IMR-90 (cell line): ENCODE measurements around the gene KTN1. TPM values are rescaled to one million over a fixed set of nuclear protein-coding genes. Genes with fewer than 3 reads are reported as not detected.
A peak's percentile ranks its signal among the peaks of the same experiment; 100 is the strongest.

Experiments
- ATAC-seq: fragments of 200-7000 bp; cut with Tn5 transposase; 2 replicates; pipeline ENCODE4 v1.9.1; 2020; ENCODE audit warnings: low read depth, mild to moderate bottlenecking, moderate library complexity
- BruUV-seq: library from RNA; stranded (reverse); fragments of 400-500 nt; replicated peaks from 2 replicates; lab custom pipeline; 2021; lab: Mats Ljungman, UMichigan
- CTCF ChIA-PET: fragments of 300-600 bp; formaldehyde crosslinking; extraction: SDS; loops from one replicate; lab custom pipeline; 2021; ENCODE audit warnings: antibody characterized with exemption; lab: Yijun Ruan, JAX
- POLR2A ChIA-PET: fragments of 300-600 bp; sonication (Branson Sonifier 250); formaldehyde crosslinking; loops from one replicate; lab custom pipeline; 2022; ENCODE audit warnings: antibody characterized with exemption; ENCODE audit not compliant: unreplicated experiment; lab: Charles Lee
- DNase-seq: peaks from one replicate; pipeline ENCODE4 v3.0.0; 2013
- H2AFZ ChIP-seq: replicated peaks from 2 replicates; pipeline ENCODE3; 2013; ENCODE audit warnings: low read length, mild to moderate bottlenecking; ENCODE audit not compliant: poor library complexity
- H2AK5ac ChIP-seq: 2 replicates; pipeline ENCODE4 v1.6.1; 2013; ENCODE audit warnings: low read depth, low read length, inconsistent platforms
- H2AK9ac ChIP-seq: replicated peaks from 2 replicates; pipeline ENCODE3; 2013; ENCODE audit warnings: mild to moderate bottlenecking, low read depth, low read length, moderate library complexity; ENCODE audit not compliant: poor library complexity
- H2BK120ac ChIP-seq: 2 replicates; pipeline ENCODE4 v1.6.1; 2013; ENCODE audit warnings: low read depth, low read length, inconsistent platforms
- H2BK15ac ChIP-seq: 3 replicates; pipeline ENCODE4 v1.6.1; 2013; ENCODE audit warnings: low read depth, low read length, inconsistent platforms
- H2BK20ac ChIP-seq: 2 replicates; pipeline ENCODE4 v1.6.1; 2013; ENCODE audit warnings: low read depth, mild to moderate bottlenecking, inconsistent platforms, low read length, moderate library complexity
- H2BK5ac ChIP-seq: 2 replicates; pipeline ENCODE4 v1.6.1; 2013; ENCODE audit warnings: mild to moderate bottlenecking, low read depth, low read length, inconsistent platforms; ENCODE audit not compliant: poor library complexity, severe bottlenecking
- H3K14ac ChIP-seq: replicated peaks from 2 replicates; pipeline ENCODE4 v1.6.1; 2013; ENCODE audit warnings: low read depth, low read length, inconsistent platforms
- H3K18ac ChIP-seq: 2 replicates; pipeline ENCODE4 v1.6.1; 2013; ENCODE audit warnings: low read depth, low read length, control low read depth
- H3K23ac ChIP-seq: 2 replicates; pipeline ENCODE4 v1.6.1; 2013; ENCODE audit warnings: low read depth, low read length, inconsistent platforms
- H3K27ac ChIP-seq: 2 replicates; pipeline ENCODE4 v1.5.1; 2013; ENCODE audit warnings: mild to moderate bottlenecking, control low read depth, low read length; ENCODE audit not compliant: insufficient read depth
- H3K27me3 ChIP-seq: 2 replicates; pipeline ENCODE4 v1.6.1; 2013; ENCODE audit warnings: low read length; ENCODE audit not compliant: control insufficient read depth, insufficient read depth
- H3K36me3 ChIP-seq: 2 replicates; pipeline ENCODE4 v1.6.1; 2013; ENCODE audit warnings: low read length, mixed read lengths; ENCODE audit not compliant: control insufficient read depth, insufficient read depth
- H3K4ac ChIP-seq: 2 replicates; pipeline ENCODE4 v1.6.1; 2013; ENCODE audit warnings: low read depth, low read length, inconsistent platforms
- H3K4me1 ChIP-seq: 2 replicates; pipeline ENCODE4 v1.6.1; 2013; ENCODE audit warnings: low read length, mixed read lengths; ENCODE audit not compliant: control insufficient read depth, insufficient read depth
- H3K4me2 ChIP-seq: 2 replicates; pipeline ENCODE4 v1.6.1; 2013; ENCODE audit warnings: low read depth, mild to moderate bottlenecking, control low read depth, low read length, moderate library complexity
- H3K4me3 ChIP-seq: 2 replicates; pipeline ENCODE4 v1.5.1; 2013; ENCODE audit warnings: low read depth, mild to moderate bottlenecking, control low read depth, low read length, moderate library complexity; ENCODE audit not compliant: insufficient read depth
- H3K56ac ChIP-seq: 2 replicates; pipeline ENCODE4 v1.6.1; 2013; ENCODE audit warnings: low read length, inconsistent platforms; ENCODE audit not compliant: insufficient read depth; ENCODE audit errors: extremely low read depth
- H3K79me1 ChIP-seq, 2 experiments: 2 replicates each; pipeline ENCODE4 v1.6.1; 2013; ENCODE audit warnings: low read length in 2 of 2, inconsistent platforms in 1 of 2, low read depth in 1 of 2
- H3K9ac ChIP-seq: 2 replicates; pipeline ENCODE4 v1.6.1; 2013; ENCODE audit warnings: low read depth, low read length, control low read depth
- H3K9me1 ChIP-seq: 2 replicates; pipeline ENCODE4 v1.6.1; 2013; ENCODE audit warnings: low read length, inconsistent platforms; ENCODE audit not compliant: insufficient read depth
- H3K9me3 ChIP-seq: 2 replicates; pipeline ENCODE4 v1.6.1; 2013; ENCODE audit warnings: low read length; ENCODE audit not compliant: control insufficient read depth, insufficient read depth
- H4K20me1 ChIP-seq: 2 replicates; pipeline ENCODE4 v1.6.1; 2013; ENCODE audit warnings: low read length, inconsistent platforms; ENCODE audit not compliant: insufficient read depth
- H4K5ac ChIP-seq: 2 replicates; pipeline ENCODE4 v1.6.1; 2013; ENCODE audit warnings: mild to moderate bottlenecking, low read depth, low read length, control low read depth
- H4K8ac ChIP-seq, 2 experiments: 2 replicates each; pipeline ENCODE4 v1.6.1; 2013; ENCODE audit warnings: low read depth in 2 of 2, low read length in 2 of 2, control low read depth in 1 of 2, inconsistent platforms in 1 of 2
- H4K91ac ChIP-seq: 2 replicates; pipeline ENCODE4 v1.6.1; 2013; ENCODE audit warnings: low read depth, low read length, inconsistent platforms; ENCODE audit not compliant: insufficient read depth
- MAFK ChIP-seq: IDR thresholded peaks from 2 replicates; pipeline ENCODE4 v1.6.1; 2012; ENCODE audit warnings: low read depth, low read length, improper control_type of control experiment
- MAZ ChIP-seq: IDR thresholded peaks from 2 replicates; pipeline ENCODE4 v1.6.1; 2012; ENCODE audit warnings: low read depth, mild to moderate bottlenecking, low read length, improper control_type of control experiment, moderate library complexity, borderline replicate concordance
- RAD21 ChIP-seq: IDR thresholded peaks from 2 replicates; pipeline ENCODE4 v1.6.1; 2012; ENCODE audit warnings: low read length, improper control_type of control experiment
- RCOR1 ChIP-seq: IDR thresholded peaks from 2 replicates; pipeline ENCODE4 v1.6.1; 2012; ENCODE audit warnings: mild to moderate bottlenecking, low read length, improper control_type of control experiment; ENCODE audit not compliant: insufficient replicate concordance
- SMC3 ChIP-seq: fragments of 150-350 bp; IDR thresholded peaks from 2 replicates; pipeline ENCODE4 v1.6.1; 2016; ENCODE audit warnings: low read depth, mild to moderate bottlenecking, antibody characterized with exemption, low read length, moderate library complexity
- USF2 ChIP-seq: fragments of 150-350 bp; IDR thresholded peaks from 2 replicates; pipeline ENCODE4 v1.6.1; 2017; ENCODE audit warnings: mild to moderate bottlenecking, antibody characterized with exemption, low read length, low read depth
- WGBS, 2 experiments: methylation state at CpG; one replicate each; pipeline versions ENCODE4 v1.1.5 to v1.1.7; 2013; ENCODE audit warnings: missing lambda C conversion rate in 2 of 2; ENCODE audit not compliant: insufficient read length in 1 of 2; ENCODE audit errors: extremely low coverage in 2 of 2; 5-methylcytosine and 5-hydroxymethylcytosine counted together
- dilution Hi-C: fragments of 300-500 bp; cut with HindIII; formaldehyde crosslinking; loops from one replicate; pipeline ENCODE4 v1.14.3; 2018; ENCODE audit warnings: low sequenced_read_pairs; ENCODE audit not compliant: unreplicated experiment
- in situ Hi-C: fragments of 300-500 bp; cut with MboI; formaldehyde crosslinking; loops from 3 replicates; pipeline ENCODE4 v1.14.3; 2019; ENCODE audit warnings: low sequenced_read_pairs, inconsistent platforms, mixed read lengths
- intact Hi-C: fragments of 100-400 bp; cut with micrococcal nuclease; formaldehyde crosslinking; loops from 2 replicates; pipeline ENCODE4 v1.10.0; 2022
- polyA plus RNA-seq, 3 experiments: library from polyadenylated mRNA; depleted of rRNA; stranded (reverse); fragments of >200 nt; gene quantifications; 2 replicates each; pipeline ENCODE4 v1.2.3, GENCODE V29; 2012; ENCODE audit warnings: low replicate concordance in 1 of 3
- total RNA-seq: library from RNA; depleted of rRNA; stranded (reverse); fragments of >200 nt; gene quantifications from 2 replicates; pipeline ENCODE4 v1.2.3, GENCODE V29; 2012

The KTN1 gene
- total and polyA plus RNA-seq, 2 of the 4 experiments (the other 2 are of a cell fraction) = 42.1 to 57.2 TPM

- peaks cover 8 to 61% of the 10 kb centered on the region in 2 experiments for H3K79me1 ChIP-seq
- peaks cover 75% of the 10 kb centered on the region for H4K20me1 ChIP-seq
- no peak overlapping the region for H4K91ac ChIP-seq
- peaks cover 7% of the 10 kb centered on the region for H3K9me1 ChIP-seq
- no peak overlapping the region for H2BK120ac ChIP-seq
- no peak overlapping the region for H3K4ac ChIP-seq
- H2AK5ac ChIP-seq = no peak overlapping the region
- H3K18ac ChIP-seq = no peak overlapping the region
- intact Hi-C loops = no loop called here
- 0 out of 2 replicates have a peak overlapping the region, but pooled peaks have one; percentile 22 for H3K4me2 ChIP-seq
- no peaks in the 10 kb centered on the region for H3K27me3 ChIP-seq
- no TSS peak for BruUV-seq
- H3K9me3 ChIP-seq = no peaks in the 10 kb centered on the region
- POLR2A ChIA-PET = no interaction called here
- H3K27ac ChIP-seq = no peak overlapping the region
- WGBS, 2 experiments = no CpG with 5 or more reads among the region's 2 CpGs
- H4K8ac ChIP-seq = no peak overlapping the region
- CTCF ChIA-PET = interaction anchor here (0.5 kb wide), 1 partner anchor 136 kb away, joined by 3 read pairs; no protein-coding TSS in a partner anchor
- H3K9ac ChIP-seq = no peak overlapping the region
- H3K36me3 ChIP-seq = no peaks in the 10 kb centered on the region
- in situ Hi-C loops = no loop called here
- H2BK20ac ChIP-seq = no peak overlapping the region
- H3K14ac ChIP-seq = 0 out of 2 replicates have a peak overlapping the region, but pooled peaks have one; percentile 52
- no peak overlapping the region for H4K5ac ChIP-seq
- H2BK15ac ChIP-seq = no peak overlapping the region
- H2AK9ac ChIP-seq = no peak overlapping the region
- DNase-seq (no peak), ATAC-seq (no peak)
- H3K23ac ChIP-seq = no peak overlapping the region
- H3K4me1 ChIP-seq = peaks cover 10% of the 10 kb centered on the region
- no peak overlapping the region for H2BK5ac ChIP-seq
- no peak overlapping the region for H2AFZ ChIP-seq
- no peak for TF ChIP-seq MAFK
- no peak for TF ChIP-seq USF2
- TF ChIP-seq RAD21 = no peak
- TF ChIP-seq RCOR1 = no peak
- no peak for TF ChIP-seq MAZ
- TF ChIP-seq SMC3 = no peak
- no peak overlapping the region for H3K56ac ChIP-seq
- no peak overlapping the region for H3K4me3 ChIP-seq
- dilution Hi-C loops = no loop called here
Observed at GRCh38 chr14:55592436-55592835, 12.4 kb downstream of the KTN1 start.
